OCI-M1 (cell line): ENCODE results near the gene DHX15.
A peak's percentile ranks its signal among the peaks of the same experiment; 100 is the strongest.

Source experiments
- DNase-seq: peaks from one replicate; lab custom pipeline; 2025; lab: John Stamatoyannopoulos, UW

Gene DHX15

GRCh38 chr4:24582235-24582832 is 2.0 kb downstream of the DHX15 start:
- peak; percentile 30 for DNase-seq

GRCh38 chr4:24578364-24578763 is 6.0 kb downstream of the DHX15 start:
- peak; percentile 63 for DNase-seq

- no peak for DNase-seq
Measured at GRCh38 chr4:24576276-24576675, 8.1 kb downstream of the DHX15 start.

GRCh38 chr4:24574236-24574635 is 10.1 kb downstream of the DHX15 start:
- no peak for DNase-seq

GRCh38 chr4:24573582-24573981 is 10.8 kb downstream of the DHX15 start:
- no peak for DNase-seq

GRCh38 chr4:24570574-24571236 is 13.6 kb downstream of the DHX15 start:
- DNase-seq = no peak

GRCh38 chr4:24570172-24570571 is 14.2 kb downstream of the DHX15 start:
- no peak for DNase-seq

- DNase-seq = no peak
Measured at GRCh38 chr4:24569662-24570061, 14.7 kb downstream of the DHX15 start.

- DNase-seq = no peak
Measured at GRCh38 chr4:24568425-24568824, 15.9 kb downstream of the DHX15 start.

- no peak for DNase-seq
Measured at GRCh38 chr4:24565054-24565453, 19.3 kb downstream of the DHX15 start.

GRCh38 chr4:24564488-24564887 is 19.9 kb downstream of the DHX15 start:
- no peak for DNase-seq

GRCh38 chr4:24561438-24562139 is 22.8 kb downstream of the DHX15 start:
- no peak for DNase-seq

- no peak for DNase-seq
Measured at GRCh38 chr4:24560868-24561368, 23.4 kb downstream of the DHX15 start.

- DNase-seq = no peak
Measured at GRCh38 chr4:24559889-24560288, 24.5 kb downstream of the DHX15 start.

GRCh38 chr4:24559032-24559821 is 25.1 kb downstream of the DHX15 start:
- DNase-seq = no peak

- DNase-seq = no peak
Measured at GRCh38 chr4:24557026-24558025, 27.0 kb downstream of the DHX15 start.

- DNase-seq = peak; percentile 24
Measured at GRCh38 chr4:24551492-24552289, 32.7 kb downstream of the DHX15 start.

GRCh38 chr4:24550441-24551175 is 33.7 kb downstream of the DHX15 start:
- no peak for DNase-seq

- no peak for DNase-seq
Measured at GRCh38 chr4:24547979-24548378, 36.4 kb downstream of the DHX15 start.
